GM23338 (cell line): ENCODE measurements around the gene ZNF730. TPM values are rescaled to one million over a fixed set of nuclear protein-coding genes. Genes with fewer than 3 reads are reported as not detected.
A peak's percentile ranks its signal among the peaks of the same experiment; 100 is the strongest.
"Not testable (repeated sequence)": the region's sequence is repeated elsewhere in the genome, so short reads cannot be mapped to it uniquely, and the experiment has no call there.

Experiments
- ATAC-seq: fragments of 200-7000 bp; cut with Tn5 transposase; 3 replicates; pipeline ENCODE4 v1.9.1; 2020
- DNase-seq: peaks from one replicate; pipeline ENCODE4 v3.0.0-alpha.2; 2015; ENCODE audit warnings: low spot score
- H2AFZ ChIP-seq: fragments of 200-600 bp; sonication (generic); 2 replicates; pipeline ENCODE4 v1.8.0; 2016; ENCODE audit warnings: antibody characterized with exemption, mild to moderate bottlenecking, moderate library complexity
- H3F3A ChIP-seq: fragments of 200-600 bp; sonication (generic); replicated peaks from 2 replicates; pipeline ENCODE4 v1.8.0; 2017; ENCODE audit warnings: antibody characterized with exemption, mixed run types, low read depth
- H3K27ac ChIP-seq: fragments of 200-600 bp; sonication (generic); 2 replicates; pipeline ENCODE4 v1.6.1; 2016; ENCODE audit warnings: low read depth
- H3K27me3 ChIP-seq: fragments of 200-600 bp; sonication (generic); 2 replicates; pipeline ENCODE4 v1.8.0; 2016; ENCODE audit warnings: mild to moderate bottlenecking, mixed run types, moderate library complexity; ENCODE audit not compliant: insufficient read depth
- H3K36me3 ChIP-seq: fragments of 200-600 bp; sonication (generic); 2 replicates; pipeline ENCODE4 v1.8.0; 2016; ENCODE audit warnings: mild to moderate bottlenecking; ENCODE audit not compliant: insufficient read depth
- H3K4me1 ChIP-seq: fragments of 200-600 bp; sonication (generic); 2 replicates; pipeline ENCODE4 v1.8.0; 2016; ENCODE audit warnings: mild to moderate bottlenecking, moderate library complexity; ENCODE audit not compliant: insufficient read depth
- H3K4me2 ChIP-seq: fragments of 200-600 bp; sonication (generic); 2 replicates; pipeline ENCODE4 v1.7.1; 2017; ENCODE audit warnings: mixed run types
- H3K4me3 ChIP-seq: fragments of 200-600 bp; sonication (generic); 2 replicates; pipeline ENCODE4 v1.6.1; 2016; ENCODE audit warnings: mixed run types
- H3K79me2 ChIP-seq: fragments of 200-600 bp; sonication (generic); replicated peaks from 2 replicates; pipeline ENCODE4 v1.8.0; 2017; ENCODE audit warnings: mild to moderate bottlenecking; ENCODE audit not compliant: insufficient read depth
- H3K9me2 ChIP-seq: fragments of 200-600 bp; sonication (generic); 2 replicates; pipeline ENCODE4 v1.8.0; 2017; ENCODE audit not compliant: insufficient read depth
- H4K20me1 ChIP-seq: fragments of 200-600 bp; sonication (generic); replicated peaks from 2 replicates; pipeline ENCODE4 v1.8.0; 2017; ENCODE audit warnings: mild to moderate bottlenecking; ENCODE audit not compliant: insufficient read depth
- H3K27ac Mint-ChIP-seq: 2 replicates; pipeline ENCODE4 v1.8.0; 2020; ENCODE audit warnings: inconsistent platforms, mild to moderate bottlenecking, moderate library complexity, mixed read lengths
- H3K27me3 Mint-ChIP-seq: 3 replicates; pipeline ENCODE4 v1.8.0; 2022; ENCODE audit warnings: low read depth, mild to moderate bottlenecking, moderate library complexity, mixed read lengths, inconsistent platforms; ENCODE audit not compliant: insufficient read depth, poor library complexity
- H3K36me3 Mint-ChIP-seq: 3 replicates; pipeline ENCODE4 v1.8.0; 2021; ENCODE audit warnings: low read depth, mild to moderate bottlenecking, inconsistent platforms, moderate library complexity, mixed read lengths
- H3K4me1 Mint-ChIP-seq: 3 replicates; pipeline ENCODE4 v1.8.0; 2020; ENCODE audit warnings: mild to moderate bottlenecking, inconsistent platforms, mixed read lengths
- H3K4me3 Mint-ChIP-seq: 3 replicates; pipeline ENCODE4 v1.8.0; 2021; ENCODE audit warnings: moderate library complexity, mild to moderate bottlenecking, inconsistent platforms, mixed read lengths
- H3K9me3 Mint-ChIP-seq: 3 replicates; pipeline ENCODE4 v1.8.0; 2020; ENCODE audit warnings: moderate library complexity, mild to moderate bottlenecking, inconsistent platforms, mixed read lengths
- CREB1 ChIP-seq: fragments of 250-450 bp; sonication (Bioruptor Pico); IDR thresholded peaks from 2 replicates; pipeline ENCODE4 v1.5.0; 2020; ENCODE audit warnings: low read depth, mild to moderate bottlenecking, moderate library complexity
- JUNB ChIP-seq: IDR thresholded peaks from one replicate; pipeline ENCODE4 v1.6.1; 2016; ENCODE audit warnings: antibody characterized with exemption; ENCODE audit not compliant: unreplicated experiment
- NANOG ChIP-seq: IDR thresholded peaks from 2 replicates; pipeline ENCODE4 v1.6.1; 2016; ENCODE audit warnings: antibody characterized with exemption, borderline replicate concordance
- ZNF331 ChIP-seq: fragments of 250-450 bp; sonication (Bioruptor Pico); IDR thresholded peaks from 2 replicates; pipeline ENCODE4 v1.5.0; 2020; ENCODE audit warnings: low read depth, mild to moderate bottlenecking, moderate library complexity
- polyA plus RNA-seq: library from polyadenylated mRNA; unstranded; fragments of >200 nt; fragmentation: Nextera tagmentation; extraction: Ambion mirVana; gene quantifications from 2 replicates; pipeline ENCODE4 v1.2.1, GENCODE V29; 2016
- total RNA-seq: library from RNA; depleted of rRNA; stranded (reverse); fragments of >200 nt; shearing (Covaris generic); gene quantifications from 2 replicates; pipeline ENCODE4 v1.2.3, GENCODE V29; 2014
- TF ChIP-seq, protein P1 (sequence below), 2 experiments: fragments of 200-600 bp in 1 of 2; sonication (generic) in 1 of 2; conservative IDR thresholded peaks; 2 replicates each; pipeline versions ENCODE4 v1.5.1 to v1.6.1; 2016 to 2017; ENCODE audit warnings: antibody characterized with exemption in 2 of 2, low read depth in 2 of 2, mild to moderate bottlenecking in 2 of 2, moderate library complexity in 1 of 2

ZNF730 gene
- total and polyA plus RNA-seq, 2 experiments from 2014 or later, result 22.0 to 41.8 TPM

DNA sequence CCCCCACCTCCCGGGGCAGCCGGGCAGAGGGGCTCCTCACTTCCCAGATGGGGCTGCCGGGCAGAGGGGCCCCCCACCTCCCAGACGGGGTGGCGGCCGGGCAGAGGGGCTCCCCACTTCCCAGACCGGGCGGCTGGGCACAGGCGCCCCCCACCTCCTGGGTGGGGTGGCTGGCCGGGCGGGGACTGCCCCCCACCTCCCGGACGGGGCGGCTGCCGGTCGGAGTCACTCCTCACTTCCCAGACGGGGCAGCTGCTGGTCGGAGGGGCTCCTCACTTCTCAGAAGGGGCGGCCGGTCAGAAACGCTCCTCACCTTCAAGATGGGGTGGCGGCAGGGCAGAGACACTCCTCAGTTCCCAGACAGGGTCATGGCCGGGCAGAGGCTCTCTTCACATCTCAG is 43.9 kb downstream of the ZNF730 start:
- Histone ChIP-seq H3K4me1 (0 out of 2 replicates have a peak, but pooled peaks cover 4% of the 10 kb centered on the region), H4K20me1 (no peaks in the 10 kb centered on the region), H3K4me2 (no peak overlapping the region), H3K27ac (no peak overlapping the region), H3F3A (no peaks in the 10 kb centered on the region), H2AFZ (no peak overlapping the region), H3K79me2 (no peaks in the 10 kb centered on the region), H3K36me3 (no peaks in the 10 kb centered on the region), H3K4me3 (no peak overlapping the region), H3K9me2 (no peaks in the 10 kb centered on the region), H3K27me3 (no peaks in the 10 kb centered on the region)
- Mint-ChIP-seq H3K36me3 (peaks cover 53% of the 10 kb centered on the region), H3K9me3 (peaks cover 78% of the 10 kb centered on the region), H3K27ac (no peak overlapping the region), H3K27me3 (peaks cover 4% of the 10 kb centered on the region), H3K4me3 (no peak overlapping the region), H3K4me1 (peaks cover 4% of the 10 kb centered on the region; the same call in 1 of the 3 replicates)
- DNase-seq (no peak), ATAC-seq (no peak)
- no peak for TF ChIP-seq CREB1 (CRISPR knock-in tag)

DNA sequence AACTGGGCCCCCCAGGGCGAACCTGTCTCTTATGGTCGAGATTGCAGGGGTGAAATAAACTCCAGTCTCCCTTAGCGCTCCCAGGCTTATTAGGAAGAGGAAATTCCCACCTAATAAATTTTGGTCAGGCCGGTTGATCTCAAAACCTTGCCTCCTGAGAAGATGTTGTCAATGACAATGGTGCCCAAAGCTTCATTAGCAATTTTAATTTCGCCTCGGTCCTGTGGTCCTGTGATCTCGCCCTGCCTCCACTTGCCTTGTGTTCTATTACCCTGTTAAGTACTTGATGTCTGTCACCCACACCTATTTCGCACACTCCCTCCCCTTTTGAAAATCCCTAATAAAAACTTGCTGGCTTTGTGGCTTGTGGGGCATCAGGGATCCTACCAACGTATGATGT is 51.5 kb downstream of the ZNF730 start:
- Mint-ChIP-seq H3K4me3 (peak overlapping the region; percentile 45), H3K36me3 (peaks cover 30% of the 10 kb centered on the region), H3K9me3 (peaks cover 39% of the 10 kb centered on the region), H3K4me1 (peaks cover 31% of the 10 kb centered on the region), H3K27ac (peak overlapping the region; percentile 79)
- Histone ChIP-seq H3K4me2 (peak overlapping the region; percentile 79), H3K4me1 (peaks cover 41% of the 10 kb centered on the region), H3K4me3 (peak overlapping the region; percentile 46), H3K27ac (peak overlapping the region; percentile 88)
- not testable (repeated sequence) for H3F3A ChIP-seq, H3K27me3 Mint-ChIP-seq, H4K20me1 ChIP-seq, ATAC-seq, H3K36me3 ChIP-seq, H2AFZ ChIP-seq, H3K27me3 ChIP-seq, H3K79me2 ChIP-seq, H3K9me2 ChIP-seq
- peak; percentile 73 for DNase-seq

DNA sequence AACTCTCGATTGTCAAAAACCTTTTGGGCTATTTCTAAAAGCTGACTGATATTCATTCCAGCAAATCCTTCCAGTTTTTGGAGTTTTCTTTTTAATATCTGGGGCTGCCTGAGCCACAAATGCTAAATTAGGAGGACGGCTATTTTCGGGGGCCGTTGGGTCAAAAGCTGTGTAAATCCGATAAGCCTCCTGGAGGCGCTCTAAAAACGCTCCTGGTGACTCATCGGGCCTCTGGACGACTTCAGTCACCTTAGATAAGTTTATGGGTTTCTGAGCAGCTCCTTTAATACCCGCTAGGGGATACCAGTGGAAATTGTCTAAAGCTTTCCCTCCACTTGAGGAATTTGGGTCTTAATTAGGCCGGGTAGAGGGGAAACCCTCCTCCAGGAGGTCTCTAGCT is 66.4 kb downstream of the ZNF730 start:
- H2AFZ ChIP-seq, result no peak overlapping the region
- Mint-ChIP-seq H3K9me3 (peaks cover 30% of the 10 kb centered on the region), H3K27ac (no peak overlapping the region), H3K27me3 (peaks cover 2% of the 10 kb centered on the region), H3K4me1 (no peaks in the 10 kb centered on the region), H3K36me3 (peaks cover 10% of the 10 kb centered on the region; the same call in 1 of the 3 replicates), H3K4me3 (no peak overlapping the region)
- no peak overlapping the region for H3K27ac ChIP-seq
- H3K4me2 ChIP-seq, result no peak overlapping the region
- H4K20me1 ChIP-seq, result no peaks in the 10 kb centered on the region
- no peaks in the 10 kb centered on the region for H3K27me3 ChIP-seq
- no peak for TF ChIP-seq JUNB
- no peak for TF ChIP-seq ZNF331 (CRISPR knock-in tag)
- TF ChIP-seq, protein P1, sequence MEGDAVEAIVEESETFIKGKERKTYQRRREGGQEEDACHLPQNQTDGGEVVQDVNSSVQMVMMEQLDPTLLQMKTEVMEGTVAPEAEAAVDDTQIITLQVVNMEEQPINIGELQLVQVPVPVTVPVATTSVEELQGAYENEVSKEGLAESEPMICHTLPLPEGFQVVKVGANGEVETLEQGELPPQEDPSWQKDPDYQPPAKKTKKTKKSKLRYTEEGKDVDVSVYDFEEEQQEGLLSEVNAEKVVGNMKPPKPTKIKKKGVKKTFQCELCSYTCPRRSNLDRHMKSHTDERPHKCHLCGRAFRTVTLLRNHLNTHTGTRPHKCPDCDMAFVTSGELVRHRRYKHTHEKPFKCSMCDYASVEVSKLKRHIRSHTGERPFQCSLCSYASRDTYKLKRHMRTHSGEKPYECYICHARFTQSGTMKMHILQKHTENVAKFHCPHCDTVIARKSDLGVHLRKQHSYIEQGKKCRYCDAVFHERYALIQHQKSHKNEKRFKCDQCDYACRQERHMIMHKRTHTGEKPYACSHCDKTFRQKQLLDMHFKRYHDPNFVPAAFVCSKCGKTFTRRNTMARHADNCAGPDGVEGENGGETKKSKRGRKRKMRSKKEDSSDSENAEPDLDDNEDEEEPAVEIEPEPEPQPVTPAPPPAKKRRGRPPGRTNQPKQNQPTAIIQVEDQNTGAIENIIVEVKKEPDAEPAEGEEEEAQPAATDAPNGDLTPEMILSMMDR (conservative IDR thresholded peaks at IDR 0.05; ENCODE audit: low read depth in 2 of 2), result peak; percentile 49 to 52
- TF ChIP-seq NANOG, result no peak
- no peak overlapping the region for H3K4me3 ChIP-seq
- H3F3A ChIP-seq, result no peaks in the 10 kb centered on the region
- ATAC-seq (no peak), DNase-seq (peak; percentile 64)
- no peaks in the 10 kb centered on the region for H3K36me3 ChIP-seq
- H3K79me2 ChIP-seq, result no peaks in the 10 kb centered on the region
- H3K4me1 ChIP-seq, result no peaks in the 10 kb centered on the region
- 0 out of 2 replicates have a peak, but pooled peaks cover 5% of the 10 kb centered on the region for H3K9me2 ChIP-seq
